Osteoblast (primary cell): Measurements from ENCODE around the gene EHBP1. TPM values are rescaled to one million over a fixed set of nuclear protein-coding genes. Genes with fewer than 3 reads are reported as not detected.

Experiments
- DNase-seq: peaks from one replicate; pipeline ENCODE4 v3.0.0; 2011; ENCODE audit warnings: low spot score, mixed read lengths; ENCODE audit not compliant: insufficient read length; ENCODE audit errors: missing footprints
- H2AFZ ChIP-seq: 2 replicates; pipeline ENCODE4 v1.6.0; 2011; ENCODE audit warnings: mild to moderate bottlenecking, low read length
- H3K27ac ChIP-seq: 2 replicates; pipeline ENCODE4 v1.5.1; 2011; ENCODE audit warnings: mild to moderate bottlenecking, low read depth, low read length, moderate library complexity
- H3K27me3 ChIP-seq: 2 replicates; pipeline ENCODE4 v1.6.0; 2012; ENCODE audit warnings: mild to moderate bottlenecking, control low read depth, inconsistent platforms, low read length, moderate library complexity; ENCODE audit not compliant: insufficient read depth
- H3K36me3 ChIP-seq: 2 replicates; pipeline ENCODE4 v1.5.1; 2011; ENCODE audit warnings: mild to moderate bottlenecking, low read length, control low read depth, moderate library complexity; ENCODE audit not compliant: insufficient read depth
- H3K4me1 ChIP-seq: 2 replicates; pipeline ENCODE4 v1.5.1; 2011; ENCODE audit warnings: mild to moderate bottlenecking, low read length, control low read depth, moderate library complexity; ENCODE audit not compliant: insufficient read depth
- H3K4me2 ChIP-seq: 2 replicates; pipeline ENCODE4 v1.6.0; 2011; ENCODE audit warnings: mild to moderate bottlenecking, low read length; ENCODE audit not compliant: insufficient read depth
- H3K4me3 ChIP-seq: fragments of 200-600 bp; sonication (generic); 3 replicates; pipeline ENCODE4 v1.5.1; 2012; ENCODE audit warnings: mild to moderate bottlenecking, low read length, inconsistent platforms; ENCODE audit not compliant: insufficient read depth
- H3K79me2 ChIP-seq: 2 replicates; pipeline ENCODE4 v1.6.0; 2012; ENCODE audit warnings: mild to moderate bottlenecking, low read length, control low read depth, inconsistent platforms; ENCODE audit not compliant: insufficient read depth
- H3K9me3 ChIP-seq: 2 replicates; pipeline ENCODE4 v1.5.1; 2011; ENCODE audit warnings: low read depth, low read length, control low read depth
- H4K20me1 ChIP-seq: 2 replicates; pipeline ENCODE4 v1.6.0; 2012; ENCODE audit warnings: mild to moderate bottlenecking, low read length, control low read depth; ENCODE audit not compliant: insufficient read depth
- total RNA-seq: library from RNA; depleted of rRNA; stranded (reverse); fragments of >200 nt; gene quantifications from 2 replicates; pipeline ENCODE4 v1.2.3, GENCODE V29; 2012
- TF ChIP-seq, protein P1 (sequence below): IDR thresholded peaks from 2 replicates; pipeline ENCODE4 v1.5.1; 2011; ENCODE audit warnings: mild to moderate bottlenecking, low read depth, low read length, moderate library complexity; ENCODE audit errors: extremely low read depth

The EHBP1 gene
- total RNA-seq, 1 donor: 96.3 TPM

DNA sequence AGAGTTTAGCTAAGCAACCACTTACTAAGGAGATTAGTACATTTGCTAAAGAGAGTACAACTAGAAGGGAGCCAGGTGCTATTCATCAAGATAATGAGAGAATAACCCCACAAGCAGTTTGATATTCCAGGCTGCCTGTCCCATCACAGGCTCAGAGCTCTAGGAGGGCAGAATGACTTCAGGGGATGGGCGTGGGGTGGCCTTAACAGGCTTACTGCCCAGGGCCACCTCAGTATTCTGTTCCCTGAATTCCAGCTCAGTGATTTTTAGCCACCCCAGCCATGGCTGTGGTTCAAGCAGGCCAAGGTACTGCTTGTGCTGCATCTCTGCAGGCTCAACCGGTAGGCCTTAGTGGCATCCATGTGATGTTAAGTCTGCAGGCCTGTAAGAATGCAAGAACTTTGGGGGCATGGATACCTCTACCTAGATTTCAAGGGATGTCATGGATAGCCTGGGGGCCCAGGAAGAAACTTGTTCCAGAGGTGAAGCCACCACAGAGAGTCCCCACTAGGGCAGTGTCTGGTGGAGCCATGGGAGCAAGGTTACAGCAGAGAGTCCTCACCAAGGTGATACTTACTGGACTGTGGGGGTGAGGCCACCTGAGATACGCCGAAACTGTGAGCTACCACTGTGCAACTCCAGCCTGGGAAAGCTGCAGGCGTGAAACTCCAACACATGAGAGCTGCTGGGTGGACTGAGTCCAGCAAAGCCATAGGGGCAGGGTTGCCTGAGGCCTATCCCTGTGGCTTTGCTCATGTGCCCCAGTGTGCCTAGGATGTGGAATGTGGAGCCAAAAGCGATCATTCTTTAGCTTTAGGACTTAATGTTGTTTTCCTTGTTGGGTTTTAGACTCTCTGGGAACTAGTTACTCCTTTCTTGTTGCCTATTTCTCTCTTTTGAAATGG is 107.7 kb downstream of the EHBP1 start:
- H2AFZ ChIP-seq: no peak overlapping the region
- H3K27ac ChIP-seq: no peak overlapping the region
- H3K79me2 ChIP-seq: peaks cover 62% of the 10 kb centered on the region
- peaks cover 16% of the 10 kb centered on the region for H3K4me1 ChIP-seq
- no peaks in the 10 kb centered on the region for H3K9me3 ChIP-seq
- DNase-seq: no peak
- peaks cover 25% of the 10 kb centered on the region for H4K20me1 ChIP-seq
- H3K4me3 ChIP-seq: no peak overlapping the region
- no peaks in the 10 kb centered on the region for H3K36me3 ChIP-seq
- TF ChIP-seq, protein P1, sequence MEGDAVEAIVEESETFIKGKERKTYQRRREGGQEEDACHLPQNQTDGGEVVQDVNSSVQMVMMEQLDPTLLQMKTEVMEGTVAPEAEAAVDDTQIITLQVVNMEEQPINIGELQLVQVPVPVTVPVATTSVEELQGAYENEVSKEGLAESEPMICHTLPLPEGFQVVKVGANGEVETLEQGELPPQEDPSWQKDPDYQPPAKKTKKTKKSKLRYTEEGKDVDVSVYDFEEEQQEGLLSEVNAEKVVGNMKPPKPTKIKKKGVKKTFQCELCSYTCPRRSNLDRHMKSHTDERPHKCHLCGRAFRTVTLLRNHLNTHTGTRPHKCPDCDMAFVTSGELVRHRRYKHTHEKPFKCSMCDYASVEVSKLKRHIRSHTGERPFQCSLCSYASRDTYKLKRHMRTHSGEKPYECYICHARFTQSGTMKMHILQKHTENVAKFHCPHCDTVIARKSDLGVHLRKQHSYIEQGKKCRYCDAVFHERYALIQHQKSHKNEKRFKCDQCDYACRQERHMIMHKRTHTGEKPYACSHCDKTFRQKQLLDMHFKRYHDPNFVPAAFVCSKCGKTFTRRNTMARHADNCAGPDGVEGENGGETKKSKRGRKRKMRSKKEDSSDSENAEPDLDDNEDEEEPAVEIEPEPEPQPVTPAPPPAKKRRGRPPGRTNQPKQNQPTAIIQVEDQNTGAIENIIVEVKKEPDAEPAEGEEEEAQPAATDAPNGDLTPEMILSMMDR: no peak
- H3K4me2 ChIP-seq: no peak overlapping the region
- no peaks in the 10 kb centered on the region for H3K27me3 ChIP-seq

DNA sequence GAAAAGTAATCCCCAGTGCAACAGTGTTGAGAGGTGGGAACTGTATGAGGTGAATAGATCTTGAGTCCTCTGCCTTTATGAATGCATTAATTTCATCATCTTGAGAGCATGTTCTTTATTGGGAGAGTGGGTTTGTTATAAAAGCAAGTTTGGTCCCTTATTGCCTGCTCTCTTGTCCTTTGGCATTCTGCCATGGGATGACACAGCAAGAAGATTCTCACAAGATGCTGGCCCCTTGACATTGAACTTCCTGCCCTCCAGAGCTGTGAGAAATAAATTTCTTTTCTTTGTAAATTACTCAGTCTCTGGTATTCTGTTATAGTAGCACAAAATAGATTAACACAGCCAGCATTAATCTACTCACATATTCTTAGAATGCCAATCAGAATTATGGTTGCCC is 108.6 kb downstream of the EHBP1 start:
- Histone ChIP-seq H3K79me2 (peaks cover 63% of the 10 kb centered on the region), H3K27ac (no peak overlapping the region), H3K4me3 (no peak overlapping the region), H3K36me3 (no peaks in the 10 kb centered on the region), H3K4me2 (no peak overlapping the region), H3K9me3 (no peaks in the 10 kb centered on the region), H4K20me1 (peaks cover 30% of the 10 kb centered on the region), H2AFZ (no peak overlapping the region), H3K4me1 (peaks cover 18% of the 10 kb centered on the region), H3K27me3 (no peaks in the 10 kb centered on the region)
- DNase-seq: no peak
- TF ChIP-seq, protein P1: no peak

DNA sequence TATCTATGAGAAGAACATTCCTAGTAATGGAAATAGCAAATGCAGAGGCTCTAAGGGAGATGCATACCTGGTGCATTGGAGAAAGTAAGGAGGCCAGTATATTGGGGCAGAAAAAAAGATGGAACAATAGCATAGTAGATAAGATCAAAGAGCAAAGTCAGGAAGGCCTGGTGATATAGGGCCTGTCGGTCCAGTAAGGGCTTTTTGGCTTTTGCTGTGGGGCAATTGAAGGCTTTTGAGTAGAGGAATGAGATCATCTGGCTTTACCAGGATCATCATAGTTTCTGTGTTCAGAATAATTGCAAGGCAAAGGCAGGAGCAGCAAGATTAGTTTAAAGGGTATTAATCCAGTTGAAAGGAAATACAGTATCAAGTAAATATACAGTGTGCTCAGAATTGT is 111.8 kb downstream of the EHBP1 start:
- H3K79me2 ChIP-seq: peaks cover 49% of the 10 kb centered on the region
- no peak overlapping the region for H3K4me2 ChIP-seq
- no peaks in the 10 kb centered on the region for H3K9me3 ChIP-seq
- H4K20me1 ChIP-seq: peaks cover 30% of the 10 kb centered on the region
- no peaks in the 10 kb centered on the region for H3K36me3 ChIP-seq
- H2AFZ ChIP-seq: no peak overlapping the region
- H3K4me3 ChIP-seq: no peak overlapping the region
- no peak overlapping the region for H3K27ac ChIP-seq
- no peaks in the 10 kb centered on the region for H3K27me3 ChIP-seq
- no peak for DNase-seq
- TF ChIP-seq, protein P1: no peak
- H3K4me1 ChIP-seq: peaks cover 18% of the 10 kb centered on the region

DNA sequence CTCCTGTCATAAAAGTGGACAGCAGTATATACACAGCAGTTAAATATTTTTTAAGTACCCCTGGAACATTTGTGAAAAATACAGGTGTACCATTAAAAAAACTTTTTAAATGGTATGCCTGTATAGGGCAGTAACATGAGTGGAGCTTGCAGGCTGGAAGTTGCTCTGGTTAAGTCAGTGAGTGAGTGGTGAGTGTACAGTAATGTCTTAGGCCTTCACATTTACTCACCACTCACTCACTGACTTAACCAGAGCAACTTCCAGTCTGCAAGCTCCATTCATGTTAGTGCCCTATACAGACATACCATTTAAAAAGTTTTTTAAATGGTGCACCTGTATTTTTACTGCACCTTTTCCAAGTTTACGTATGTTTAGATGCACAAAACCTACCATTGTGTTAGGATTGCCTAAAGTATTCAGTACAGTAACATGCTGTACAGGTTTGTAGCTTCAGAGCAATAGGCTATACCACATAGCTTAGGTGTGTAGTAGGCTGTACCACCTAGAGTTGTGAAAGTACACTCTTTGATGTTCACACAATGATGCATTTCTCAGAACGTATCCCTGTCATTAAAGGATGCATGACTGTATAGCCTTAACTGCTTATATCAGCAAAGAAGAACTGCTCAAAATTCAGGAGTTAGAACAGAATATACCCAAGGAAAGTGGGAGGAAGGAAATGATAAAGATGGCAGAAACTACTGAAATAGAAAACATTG is 112.6 kb downstream of the EHBP1 start:
- TF ChIP-seq, protein P1: no peak
- Histone ChIP-seq H3K27ac (no peak overlapping the region), H4K20me1 (peaks cover 30% of the 10 kb centered on the region), H3K36me3 (no peaks in the 10 kb centered on the region), H3K4me1 (peaks cover 18% of the 10 kb centered on the region), H3K9me3 (no peaks in the 10 kb centered on the region), H3K27me3 (no peaks in the 10 kb centered on the region), H3K79me2 (peaks cover 41% of the 10 kb centered on the region), H3K4me3 (no peak overlapping the region), H2AFZ (no peak overlapping the region), H3K4me2 (no peak overlapping the region)
- no peak for DNase-seq
